ENCODE data around the gene CAT. TPM values are rescaled to one million over a fixed set of nuclear protein-coding genes. Genes with fewer than 3 reads are reported as not detected.
A peak's percentile ranks its signal among the peaks of the same experiment; 100 is the strongest.

The CAT gene
- total RNA-seq, 2 donors from 2014 or later: 98.1 to 117 TPM

GRCh38 chr11:34512840-34513681 lies 74.3 kb downstream of the CAT start:
- intact Hi-C loops (cut with DNase I): no loop called here
- peak; percentile 34 for DNase-seq
- peak; percentile 57 to 75 for ATAC-seq

GRCh38 chr11:34513682-34514449 lies 75.1 kb downstream of the CAT start, which contains the start of gene ELF5:
Gene ELF5, minus strand, starts transcription at chr11:34513794. Its CDS starts 8,045 bp downstream, at chr11:34505749.
- DNase-seq (no peak), ATAC-seq (no peak)
- intact Hi-C loops (cut with DNase I): no loop called here

GRCh38 chr11:34514597-34514996 lies 75.9 kb downstream of the CAT start:
- no peak for ATAC-seq
- DNase-seq: no peak
- intact Hi-C loops (cut with DNase I): no loop called here

DNA sequence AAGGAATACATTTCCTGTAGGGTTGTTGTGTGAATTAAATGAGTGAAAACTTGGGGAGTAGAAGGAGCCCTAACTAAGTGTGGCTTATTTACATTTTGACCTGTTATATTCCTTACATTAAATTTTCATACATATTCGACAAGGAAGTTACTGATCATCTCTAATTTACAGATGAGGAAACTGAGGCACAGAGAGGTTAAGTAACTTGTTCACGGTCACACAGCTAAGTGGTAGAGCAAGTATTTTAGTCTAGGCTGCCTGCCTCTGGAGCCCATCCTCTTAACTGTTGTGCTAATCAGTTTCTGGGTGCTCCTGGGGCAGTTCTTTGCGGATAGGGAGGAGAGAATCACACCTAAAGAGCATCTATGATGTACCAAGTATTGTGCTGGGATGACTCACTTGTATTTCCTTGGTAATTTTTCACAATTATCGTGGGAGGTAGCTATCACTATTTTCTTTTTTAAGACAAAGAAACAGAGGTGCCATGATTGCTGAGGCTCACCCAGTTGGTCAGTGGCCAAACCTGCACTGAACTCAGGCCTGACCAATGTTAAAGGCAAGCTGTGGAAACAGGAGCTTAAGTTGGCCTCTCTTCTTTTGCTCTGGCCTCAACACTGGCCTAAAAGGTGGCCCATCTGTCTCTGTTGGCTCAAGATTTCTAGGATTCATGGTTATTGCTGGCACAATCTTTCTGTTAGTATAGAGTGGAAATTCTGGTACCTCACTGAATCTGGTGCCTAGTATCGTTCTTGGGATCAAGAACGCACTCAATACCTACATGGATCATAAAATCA lies 77.7 kb downstream of the CAT start:
- DNase-seq: no peak
- intact Hi-C loops (cut with DNase I): no loop called here
- ATAC-seq: no peak

- ATAC-seq: no peak
- no peak for DNase-seq
- intact Hi-C loops (cut with DNase I): no loop called here
Observed at GRCh38 chr11:34519595-34520235, 81.0 kb downstream of the CAT start.

GRCh38 chr11:34521265-34521664 lies 82.5 kb downstream of the CAT start:
- ATAC-seq (no peak), DNase-seq (no peak)
- intact Hi-C loops (cut with DNase I): no loop called here

Other genes with a start within 250 kb of the CAT start
- gene ABTB2, start 80.9 kb upstream of the CAT start, total RNA-seq: 10 to 100 TPM; 12.5 to 19.3 TPM
- not detected for gene ELF5, start 74.9 kb downstream of the CAT start, total RNA-seq
- gene EHF, start 182.2 kb downstream of the CAT start, total RNA-seq: under 1 TPM; 0.65 to 0.82 TPM